ENCODE data around the gene NDFIP1. TPM values are rescaled to one million over a fixed set of nuclear protein-coding genes. Genes with fewer than 3 reads are reported as not detected.

Gene NDFIP1
- total and polyA plus RNA-seq, 2 of the 8 experiments (the other 6 are each of a cell fraction or from before 2014, with no cell fraction given), result 8.8 to 27.1 TPM

DNA sequence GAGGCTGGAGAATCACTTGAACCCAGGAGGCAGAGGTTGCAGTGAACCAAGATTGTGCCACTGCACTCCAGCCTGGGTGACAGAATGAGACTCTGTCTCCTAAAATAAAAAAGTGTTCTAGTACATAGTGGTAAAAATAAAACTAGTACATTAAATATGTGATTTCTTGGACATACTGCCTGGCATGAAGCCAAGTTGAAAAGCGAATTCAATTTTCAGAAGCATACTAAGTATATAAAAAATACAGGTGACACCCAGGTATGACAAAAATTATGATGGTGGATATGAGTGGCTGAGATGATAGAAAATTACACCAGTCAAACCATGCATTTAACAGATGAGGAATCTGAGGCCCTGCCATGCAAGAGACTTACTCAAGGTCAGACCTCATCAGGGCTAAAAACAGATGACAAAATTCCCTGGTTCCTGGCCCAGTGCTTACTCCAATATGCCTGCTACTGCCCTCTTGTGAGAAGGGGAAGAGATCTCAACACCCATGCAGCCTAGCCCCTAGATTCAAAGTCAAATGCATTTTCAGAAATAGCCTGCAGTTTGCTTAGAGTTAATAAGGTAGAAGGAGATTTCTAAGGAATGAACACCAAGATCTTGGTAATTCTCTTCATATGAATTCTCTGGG lies 49.2 kb upstream of the NDFIP1 start:
- Histone ChIP-seq H4K8ac (ENCODE audit: extremely low read depth, insufficient read depth, low read length) (no peak overlapping the region), H4K5ac (ENCODE audit: insufficient read length, low read depth, low read length) (no peak overlapping the region), H4K91ac (replicated peaks; ENCODE audit: insufficient read length, low read length) (no peak overlapping the region), H3K4me3 (ENCODE audit: extremely low read depth in 1 of 4, insufficient read depth in 2 of 4, low read depth in 3 of 4, low read length in 4 of 4) (no peak overlapping the region), H3K4me1 (replicated peaks in 1 of 4; ENCODE audit: control insufficient read depth in 3 of 4, insufficient read depth in 4 of 4, low read length in 3 of 4) (peaks cover 2 to 6% (median 3%) of the 10 kb centered on the region in 4 experiments; a peak in 6 of 7 replicates), H2BK20ac (ENCODE audit: low read length) (no peak overlapping the region), H2BK120ac (replicated peaks; ENCODE audit: low read depth, low read length) (no peak overlapping the region), H3K9me3 (ENCODE audit: insufficient read depth in 2 of 2, low read depth in 1 of 2, low read length in 1 of 2) (no peaks in the 10 kb centered on the region), H3K23me2 (ENCODE audit: low read depth, low read length) (no peaks in the 10 kb centered on the region), H3K4me2 (ENCODE audit: insufficient read depth in 1 of 2, low read depth in 2 of 2, low read length in 2 of 2) (no peak overlapping the region), H2BK5ac (ENCODE audit: low read depth, low read length) (no peak overlapping the region), H3K9ac (replicated peaks in 1 of 4; ENCODE audit: extremely low read depth in 1 of 4, low read depth in 3 of 4, low read length in 3 of 4) (no peak overlapping the region), H2AFZ (ENCODE audit: low read length) (no peak overlapping the region), H3K4ac (replicated peaks; ENCODE audit: insufficient read length, low read depth, low read length) (no peak overlapping the region), H3K18ac (ENCODE audit: extremely low read depth, low read length) (no peak overlapping the region), H2BK15ac (ENCODE audit: low read length) (no peak overlapping the region), H3K14ac (ENCODE audit: insufficient read length) (no peak overlapping the region), H2AK5ac (ENCODE audit: low read depth, low read length) (no peak overlapping the region), H3K23ac (ENCODE audit: insufficient read length) (no peak overlapping the region), H3K36me3 (ENCODE audit: control insufficient read depth in 2 of 4, insufficient read depth in 4 of 4, low read length in 3 of 4) (no peaks in the 10 kb centered on the region), H3K27ac (ENCODE audit: low read depth, low read length) (no peak overlapping the region), H2BK12ac (ENCODE audit: low read depth, low read length) (no peak overlapping the region), H3K79me1 (ENCODE audit: low read depth, low read length) (no peaks in the 10 kb centered on the region), H3K27me3 (replicated peaks in 1 of 4; ENCODE audit: control insufficient read depth in 3 of 4, extremely low read depth in 1 of 4, insufficient read depth in 3 of 4, low read length in 3 of 4) (no peaks in the 10 kb centered on the region), H3K79me2 (ENCODE audit: control insufficient read depth in 1 of 2, insufficient read depth in 2 of 2, low read length in 2 of 2) (no peaks in the 10 kb centered on the region), H3K56ac (replicated peaks; ENCODE audit: insufficient read length, low read depth, low read length) (no peak overlapping the region), H4K20me1 (replicated peaks in 1 of 2; ENCODE audit: control insufficient read depth in 1 of 2, insufficient read depth in 2 of 2, low read length in 2 of 2) (no peaks in the 10 kb centered on the region)
- DNase-seq (ENCODE audit: low read depth in 1 of 2, low spot score in 2 of 2) (no peak), FAIRE-seq (no peak)
- ChIA-PET CTCF (ENCODE audit: partially characterized antibody) (interaction anchor here (1.0 kb wide), 1 partner anchor 11 kb away, joined by 3 read pairs; no protein-coding TSS in a partner anchor), POLR2A (ENCODE audit: partially characterized antibody) (no interaction called here)
- 93% methylated on average over 1 of the region's 1 CpG; no CpG with 5 or more reads in 1 of the 2 experiments for WGBS, 2 experiments (ENCODE audit: extremely low coverage in 1 of 2, insufficient coverage in 1 of 2, insufficient read length in 1 of 2, insufficient replicate concordance in 2 of 2, low coverage in 1 of 2, low lambda C conversion rate in 2 of 2, missing lambda C conversion rate in 1 of 2)
- TF ChIP-seq SIN3A (conservative IDR thresholded peaks at IDR 0.05 in 1 of 2, IDR thresholded peaks at IDR 0.05 in 1 of 2; ENCODE audit: low read depth in 1 of 2, low read length in 2 of 2) (no peak), ZNF274 (IDR thresholded peaks at IDR 0.05; ENCODE audit: borderline replicate concordance, extremely low read depth, low read length) (no peak), CREB1 (IDR thresholded peaks at IDR 0.05) (no peak), FOSL1 (IDR thresholded peaks at IDR 0.05; ENCODE audit: insufficient read depth, low read depth, low read length) (no peak), CEBPB (IDR thresholded peaks at IDR 0.05; ENCODE audit: low read depth, low read length) (no peak), E2F6 (IDR thresholded peaks at IDR 0.05) (no peak), ASH2L (IDR thresholded peaks at IDR 0.05; ENCODE audit: low read length) (no peak)
- TF ChIP-seq, protein P1, sequence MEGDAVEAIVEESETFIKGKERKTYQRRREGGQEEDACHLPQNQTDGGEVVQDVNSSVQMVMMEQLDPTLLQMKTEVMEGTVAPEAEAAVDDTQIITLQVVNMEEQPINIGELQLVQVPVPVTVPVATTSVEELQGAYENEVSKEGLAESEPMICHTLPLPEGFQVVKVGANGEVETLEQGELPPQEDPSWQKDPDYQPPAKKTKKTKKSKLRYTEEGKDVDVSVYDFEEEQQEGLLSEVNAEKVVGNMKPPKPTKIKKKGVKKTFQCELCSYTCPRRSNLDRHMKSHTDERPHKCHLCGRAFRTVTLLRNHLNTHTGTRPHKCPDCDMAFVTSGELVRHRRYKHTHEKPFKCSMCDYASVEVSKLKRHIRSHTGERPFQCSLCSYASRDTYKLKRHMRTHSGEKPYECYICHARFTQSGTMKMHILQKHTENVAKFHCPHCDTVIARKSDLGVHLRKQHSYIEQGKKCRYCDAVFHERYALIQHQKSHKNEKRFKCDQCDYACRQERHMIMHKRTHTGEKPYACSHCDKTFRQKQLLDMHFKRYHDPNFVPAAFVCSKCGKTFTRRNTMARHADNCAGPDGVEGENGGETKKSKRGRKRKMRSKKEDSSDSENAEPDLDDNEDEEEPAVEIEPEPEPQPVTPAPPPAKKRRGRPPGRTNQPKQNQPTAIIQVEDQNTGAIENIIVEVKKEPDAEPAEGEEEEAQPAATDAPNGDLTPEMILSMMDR (IDR thresholded peaks at IDR 0.05; ENCODE audit: control extremely low read depth in 1 of 3, insufficient read depth in 1 of 3, low read depth in 1 of 3, low read length in 3 of 3), result peak; percentile 12 to 58 (median 52)
